Stimulated activated CD4-positive, alpha-beta T cell treated with anti-CD3 and anti-CD28 coated beads, Interleukin-1b, Interleukin-23, amount 100 ng/mL, for 24 hours (primary cell): ENCODE measurements around the gene KLHL36.
"Not testable (repeated sequence)": the region's sequence is repeated elsewhere in the genome, so short reads cannot be mapped to it uniquely, and the experiment has no call there.

ENCODE experiments used
- DNase-seq, 4 experiments: peaks; one replicate each; pipeline ENCODE4 v3.0.0-alpha.2; 2020; ENCODE audit warnings: low read depth in 4 of 4, low spot score in 1 of 4

The KLHL36 gene

GRCh38 chr16:84614968-84615813 is 33.1 kb upstream of the KLHL36 start:
- DNase-seq, result no peak

GRCh38 chr16:84616515-84616914 is 31.8 kb upstream of the KLHL36 start:
- no peak for DNase-seq

GRCh38 chr16:84617041-84617790 is 31.1 kb upstream of the KLHL36 start:
- DNase-seq, result peak in 2 of 4 experiments; percentile 43 to 47

- peak; percentile 91 to 99 (median 94) for DNase-seq
Observed at GRCh38 chr16:84617791-84618580, 30.3 kb upstream of the KLHL36 start, which contains the start of gene COTL1. COTL1 (minus strand) TSS chr16:84618078; CDS start chr16:84617914, 164 bp downstream.

- DNase-seq, result no peak
Observed at GRCh38 chr16:84618581-84619460, 29.5 kb upstream of the KLHL36 start.

GRCh38 chr16:84620913-84621312 is 27.4 kb upstream of the KLHL36 start:
- DNase-seq, result not testable (repeated sequence)

- DNase-seq, result no peak
Observed at GRCh38 chr16:84625556-84625955, 22.8 kb upstream of the KLHL36 start.

GRCh38 chr16:84628226-84628731 is 20.0 kb upstream of the KLHL36 start:
- DNase-seq, result no peak

GRCh38 chr16:84629580-84629979 is 18.7 kb upstream of the KLHL36 start:
- no peak for DNase-seq

- DNase-seq, result no peak
Observed at GRCh38 chr16:84630009-84630408, 18.3 kb upstream of the KLHL36 start.

GRCh38 chr16:84630446-84631152 is 17.7 kb upstream of the KLHL36 start:
- no peak for DNase-seq

GRCh38 chr16:84631153-84631466 is 17.2 kb upstream of the KLHL36 start:
- no peak for DNase-seq

- DNase-seq, result no peak
Observed at GRCh38 chr16:84631886-84632285, 16.4 kb upstream of the KLHL36 start.

GRCh38 chr16:84632862-84633261 is 15.4 kb upstream of the KLHL36 start:
- not testable (repeated sequence) for DNase-seq

- DNase-seq, result no peak
Observed at GRCh38 chr16:84633622-84634021, 14.7 kb upstream of the KLHL36 start.

GRCh38 chr16:84635702-84636101 is 12.6 kb upstream of the KLHL36 start:
- DNase-seq, result no peak

- no peak for DNase-seq
Observed at GRCh38 chr16:84637709-84638108, 10.6 kb upstream of the KLHL36 start.

- DNase-seq, result no peak
Observed at GRCh38 chr16:84638231-84638806, 10.0 kb upstream of the KLHL36 start.

- no peak for DNase-seq
Observed at GRCh38 chr16:84640145-84640544, 8.2 kb upstream of the KLHL36 start.
